Fibroblast of upper back skin (primary cell): ENCODE measurements around the gene SIGLEC12.
A peak's percentile ranks its signal among the peaks of the same experiment; 100 is the strongest.
"Not testable (repeated sequence)": the region's sequence is repeated elsewhere in the genome, so short reads cannot be mapped to it uniquely, and the experiment has no call there.

Experiments
- DNase-seq: peaks from one replicate; pipeline ENCODE4 v3.0.0-alpha.2; 2013

SIGLEC12 gene

DNA sequence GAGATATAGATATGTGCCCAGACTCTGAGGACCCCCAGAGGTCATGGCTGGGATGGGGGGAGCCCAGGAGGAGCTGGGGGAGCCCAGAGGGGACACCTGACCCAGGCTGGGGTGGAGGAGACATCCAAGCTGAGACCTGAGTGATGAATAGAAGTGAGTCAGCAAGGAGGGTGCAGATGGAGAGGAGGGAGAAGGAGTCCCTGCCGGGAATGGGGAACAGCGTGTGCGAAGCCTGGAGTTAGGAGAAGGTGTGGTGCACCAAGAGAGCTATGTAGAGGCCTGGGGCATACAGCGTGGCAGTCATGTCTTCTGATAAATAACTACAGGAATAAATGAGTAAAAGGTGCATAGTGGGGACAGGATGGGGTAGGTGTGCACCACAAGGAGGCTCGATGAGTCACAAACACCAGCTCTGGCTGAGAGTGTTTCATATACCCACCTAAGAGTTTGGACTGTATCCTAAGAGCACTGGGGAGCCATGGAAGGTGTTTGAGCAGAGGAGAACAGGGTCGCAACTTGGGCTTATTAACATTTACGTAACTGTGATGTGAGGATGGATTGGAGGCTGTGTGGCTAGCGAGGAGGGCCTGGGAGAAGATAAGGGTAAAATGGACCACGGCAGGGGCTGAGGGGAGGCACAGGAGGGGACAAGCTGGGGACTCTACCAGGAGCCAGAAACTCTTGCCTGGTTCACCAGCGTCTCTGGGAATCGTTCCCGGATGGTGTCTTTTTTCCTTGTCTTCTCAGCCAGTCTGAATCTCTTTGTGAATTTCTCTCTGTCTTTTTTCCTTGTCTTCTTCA is 21.9 kb downstream of the SIGLEC12 start:
- DNase-seq, result no peak

DNA sequence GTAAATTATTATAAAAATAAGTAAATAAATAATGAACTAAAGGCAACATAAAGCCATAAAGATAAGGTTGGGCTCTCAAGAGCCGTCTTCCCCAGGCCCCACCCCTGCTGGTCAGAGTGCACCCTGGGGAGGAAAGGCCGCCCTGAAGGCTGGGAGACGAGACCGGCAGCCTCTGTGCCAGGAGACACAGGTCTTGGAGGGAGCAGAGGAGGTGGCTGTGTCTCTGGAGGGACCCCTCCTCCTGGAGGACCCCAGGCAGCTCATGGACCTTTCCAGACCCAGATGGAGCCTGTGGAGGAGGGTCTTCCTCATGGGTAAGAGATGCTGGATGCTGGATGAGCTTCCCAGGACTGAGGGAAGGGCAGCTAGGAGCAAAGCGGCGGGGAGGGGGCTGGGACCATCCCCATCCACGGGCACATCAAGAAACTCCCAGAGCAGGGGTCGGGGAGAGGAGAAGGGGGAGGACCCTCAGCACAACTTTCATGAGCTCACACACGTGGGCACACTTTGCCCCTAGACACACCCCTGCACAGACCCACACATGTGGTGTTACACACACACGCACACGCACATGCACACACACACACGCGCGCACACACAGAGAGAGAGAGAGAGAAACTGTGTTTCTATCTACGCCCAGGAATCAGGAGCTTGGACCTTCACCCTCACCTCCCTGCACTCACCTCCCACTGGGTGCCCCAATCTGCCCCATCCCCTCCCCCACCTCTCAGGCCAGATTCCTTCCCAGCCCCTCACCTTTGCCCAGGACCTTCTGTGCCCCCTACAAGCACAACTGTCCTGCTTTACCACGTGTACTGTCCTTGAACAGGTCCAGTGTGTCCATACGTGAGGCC is 23.0 kb downstream of the SIGLEC12 start, which contains the start of gene CEACAM18:
Gene CEACAM18 (plus strand): TSS at position 159 of the 854 bp plus-strand sequence.
- no peak for DNase-seq

DNA sequence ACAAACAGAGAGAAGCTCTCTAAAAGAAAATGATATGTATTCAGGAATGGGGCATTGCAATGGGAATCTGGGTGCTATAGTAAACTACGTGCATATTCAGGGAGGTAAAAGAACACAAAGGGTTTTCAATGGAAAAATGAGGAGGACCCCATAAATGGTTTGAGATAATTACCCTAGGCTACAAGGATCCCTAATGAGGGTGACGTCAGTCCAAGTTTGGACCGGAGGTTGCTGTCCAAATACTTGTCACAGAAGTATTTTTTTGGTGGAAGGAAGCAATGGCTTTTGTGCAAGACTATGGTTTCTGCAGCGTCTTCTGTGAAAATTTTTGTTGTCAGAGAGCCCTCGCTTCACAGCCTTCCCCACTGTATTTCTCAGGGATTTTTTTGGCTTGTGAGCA is 24.3 kb downstream of the SIGLEC12 start:
- no peak for DNase-seq

DNA sequence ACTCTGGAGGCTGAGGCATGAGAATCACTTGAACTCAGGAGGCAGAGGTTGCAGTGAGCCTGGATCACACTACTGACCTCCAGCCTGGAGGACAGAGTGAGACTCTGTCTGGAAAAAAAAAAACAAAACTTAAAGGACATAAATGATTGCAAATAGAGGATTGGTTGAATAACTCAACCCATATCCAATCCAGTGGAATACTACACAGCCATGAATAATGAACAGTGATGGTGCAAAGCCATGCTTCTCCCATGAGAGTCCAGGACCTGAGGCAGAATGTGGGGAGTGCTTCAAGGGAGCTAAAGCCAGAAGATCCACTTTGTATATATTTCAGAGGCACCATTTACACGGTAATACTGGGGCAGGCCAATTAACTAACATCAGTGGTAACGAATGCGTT is 25.4 kb downstream of the SIGLEC12 start:
- DNase-seq, result no peak

DNA sequence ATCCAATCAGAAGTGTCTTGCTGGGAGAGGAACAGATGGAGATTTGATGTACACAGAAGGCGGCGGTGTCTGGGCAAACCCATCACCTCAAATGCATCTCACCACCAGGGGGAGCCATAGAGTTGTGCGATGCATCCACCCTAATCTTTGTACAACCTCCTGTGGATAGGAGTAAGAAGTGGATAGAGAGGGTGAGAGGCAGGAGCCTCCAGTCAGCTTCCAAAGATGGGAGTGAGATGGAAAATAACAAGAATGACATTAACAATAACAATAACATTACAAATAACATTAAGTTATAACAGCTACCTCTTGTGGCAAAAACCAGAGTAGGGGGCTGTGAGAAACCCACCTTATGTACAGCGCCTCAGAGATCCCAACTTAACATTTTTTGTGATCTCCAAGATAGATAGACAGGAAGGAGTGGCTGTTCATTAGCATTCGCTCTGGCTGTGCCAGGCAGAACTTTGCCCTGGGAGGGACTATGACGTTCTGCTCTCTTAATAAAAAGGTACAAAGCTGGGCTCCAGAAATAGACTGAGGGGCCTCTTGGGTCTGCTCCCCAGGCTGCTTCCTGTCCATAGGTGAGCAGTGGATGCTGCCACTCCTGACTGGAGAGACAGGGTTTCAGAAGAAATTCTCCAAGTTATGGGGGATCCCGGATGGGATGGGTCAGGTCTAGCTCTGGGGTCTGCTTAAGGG is 28.4 kb downstream of the SIGLEC12 start:
- peak; percentile 56 for DNase-seq

DNA sequence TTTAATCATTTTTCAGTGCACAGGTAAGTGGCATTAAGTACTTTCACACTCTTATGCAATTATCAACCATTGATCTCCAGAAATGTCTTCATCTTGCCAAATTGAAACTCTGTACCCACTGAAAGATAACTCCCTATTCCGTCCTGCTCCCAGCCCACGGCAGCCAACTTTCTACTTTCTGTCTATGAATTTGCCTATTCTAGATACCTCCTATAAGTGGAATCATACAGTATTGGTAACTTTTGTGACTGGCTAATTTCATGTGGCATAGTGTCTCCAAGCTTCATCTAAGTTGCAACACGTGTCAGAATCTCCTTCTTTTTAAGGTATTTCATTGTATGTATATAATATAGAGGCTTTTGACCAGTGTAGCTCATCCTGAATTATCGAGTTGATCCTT is 29.0 kb downstream of the SIGLEC12 start:
- DNase-seq, result no peak

DNA sequence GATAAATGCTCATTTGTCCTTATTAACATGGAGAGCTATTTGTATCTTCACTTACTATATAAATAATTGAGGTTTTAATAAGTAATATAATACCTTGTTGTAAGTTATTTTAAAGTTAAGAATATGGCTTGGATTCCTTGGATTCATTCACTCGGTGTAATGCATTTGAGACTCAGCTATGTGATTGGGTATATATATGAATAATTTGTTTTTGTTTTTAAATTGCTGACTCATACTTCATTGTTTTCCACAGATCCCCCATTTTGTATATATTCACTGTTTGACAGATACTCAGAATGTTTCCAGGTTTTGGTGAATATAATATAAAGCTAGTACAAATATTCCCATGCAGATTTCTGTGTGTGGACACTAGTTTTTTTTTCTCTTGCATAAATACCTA is 30.1 kb downstream of the SIGLEC12 start:
- no peak for DNase-seq

DNA sequence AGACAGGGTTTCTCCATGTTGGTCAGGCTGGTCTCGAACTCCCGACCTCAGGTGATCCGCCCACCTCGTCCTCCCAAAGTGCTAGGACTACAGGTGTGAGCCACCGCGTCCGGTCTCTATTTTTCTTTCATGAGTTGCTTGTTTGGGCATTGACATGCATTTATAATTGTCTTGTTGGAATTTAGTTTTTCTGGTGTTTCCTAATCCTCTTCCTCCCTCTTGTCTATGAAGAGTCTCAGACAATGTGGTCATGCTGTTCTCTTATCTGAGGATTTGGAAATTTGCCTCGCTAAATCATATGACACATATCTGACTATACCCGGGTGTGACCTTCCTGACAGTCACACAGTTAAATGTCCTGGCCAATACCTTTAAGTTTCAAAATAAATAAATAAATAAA is 30.6 kb downstream of the SIGLEC12 start:
- DNase-seq, result no peak

DNA sequence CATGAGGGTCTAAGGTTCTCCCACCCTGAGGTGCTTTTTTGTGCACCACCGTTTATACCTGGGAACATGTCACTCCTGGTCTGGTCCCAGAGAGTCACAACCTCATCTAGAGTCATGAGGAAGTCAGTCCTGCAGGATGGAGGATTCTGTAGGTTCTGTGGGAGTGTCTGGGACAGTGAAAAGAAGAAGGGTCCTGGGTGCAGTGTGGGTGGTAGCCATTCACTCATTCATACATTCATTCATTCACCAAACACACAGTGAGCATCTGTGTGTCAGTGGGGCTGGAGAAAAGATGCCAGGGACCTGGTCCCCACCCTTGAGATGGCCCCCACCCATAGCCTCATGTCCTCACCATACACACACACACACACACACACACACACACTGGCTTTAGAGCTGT is 32.0 kb downstream of the SIGLEC12 start:
- no peak for DNase-seq

DNA sequence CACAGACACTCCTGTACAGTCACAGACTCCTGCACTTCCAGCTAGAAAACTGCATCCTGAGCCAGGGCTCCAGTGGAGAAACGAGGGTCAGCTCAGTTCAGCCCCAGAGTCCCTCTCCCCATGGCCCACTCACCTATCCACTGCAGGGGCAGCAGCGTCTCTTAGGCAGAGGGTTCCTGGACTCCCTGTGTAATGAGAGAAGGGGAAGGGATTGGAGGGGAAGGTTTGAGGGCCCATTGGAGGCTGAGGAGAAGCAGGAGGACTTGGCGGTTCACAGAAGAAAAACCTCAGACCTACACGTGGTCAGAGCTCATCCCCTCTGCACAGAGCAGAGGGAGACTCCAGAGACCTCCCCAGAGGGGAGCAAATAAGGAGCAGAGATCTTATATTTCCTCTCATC is 32.4 kb downstream of the SIGLEC12 start:
- no peak for DNase-seq

DNA sequence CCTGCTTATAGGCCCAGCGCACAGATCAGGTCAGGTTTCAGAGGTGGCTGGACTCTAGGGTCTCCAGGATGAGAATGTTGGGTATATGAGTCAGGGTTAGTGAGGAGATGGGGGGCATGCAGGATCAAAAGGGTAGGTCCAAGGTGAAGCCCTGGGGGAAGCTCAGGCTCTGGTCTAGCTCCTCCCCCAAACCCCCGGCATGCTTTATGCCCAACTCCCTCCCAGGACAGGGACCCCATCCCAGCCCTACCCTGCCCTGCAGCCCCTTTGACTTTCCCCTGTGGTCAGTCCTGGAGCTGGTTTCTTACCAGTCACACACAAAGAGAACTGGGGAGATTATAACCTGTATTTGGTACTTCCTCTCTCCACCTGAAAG is 33.1 kb downstream of the SIGLEC12 start:
- no peak for DNase-seq

DNA sequence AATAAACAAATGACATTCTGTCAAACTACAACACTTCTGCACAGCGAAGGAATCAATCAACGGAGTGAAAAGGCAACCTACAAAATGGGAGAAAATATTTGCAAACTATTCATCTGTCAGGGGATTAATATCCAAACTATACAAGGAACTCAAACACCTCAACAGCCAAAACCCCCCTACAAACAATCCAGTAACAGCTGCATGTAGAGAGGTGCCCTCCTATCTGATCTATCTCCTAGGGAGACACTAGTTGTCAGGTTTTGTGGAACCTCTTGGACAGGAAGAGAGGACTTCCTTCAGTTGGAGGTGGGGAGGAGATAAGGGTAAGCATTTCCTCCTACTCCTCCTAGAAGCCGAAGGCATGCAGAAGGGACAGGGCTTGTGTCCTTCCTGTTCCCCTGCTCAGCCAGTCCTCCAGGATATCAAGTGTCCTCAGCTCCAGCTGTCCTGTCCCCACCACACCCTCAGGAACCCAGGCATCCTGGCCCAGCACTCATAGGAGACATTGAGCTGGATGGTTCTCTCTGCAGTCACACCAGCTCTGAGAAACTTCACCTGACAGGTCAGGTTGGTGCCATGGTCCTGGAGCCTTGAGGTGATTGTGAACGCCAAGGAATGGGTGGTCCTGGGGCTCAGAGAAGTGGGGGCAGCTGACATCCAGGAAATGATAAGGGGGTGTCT is 33.6 kb downstream of the SIGLEC12 start:
- no peak for DNase-seq

DNA sequence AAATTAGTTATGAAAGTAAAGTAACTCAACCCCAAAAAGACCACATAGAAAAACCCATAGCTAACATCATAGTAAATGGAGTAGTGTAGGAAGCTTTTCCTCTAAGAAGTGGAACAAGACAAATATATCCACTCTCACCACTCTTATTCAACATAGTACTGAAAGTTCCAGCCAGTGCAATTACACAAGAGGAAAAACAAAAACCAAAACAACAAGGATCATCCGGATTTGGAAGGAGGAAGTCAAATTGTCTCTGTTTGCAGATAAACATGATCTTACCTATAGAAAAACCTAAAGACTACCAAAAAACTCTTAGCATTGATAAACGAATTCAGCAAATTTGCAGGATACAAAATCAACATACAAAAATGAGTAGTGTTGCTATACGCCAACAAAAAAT is 34.9 kb downstream of the SIGLEC12 start:
- no peak for DNase-seq

DNA sequence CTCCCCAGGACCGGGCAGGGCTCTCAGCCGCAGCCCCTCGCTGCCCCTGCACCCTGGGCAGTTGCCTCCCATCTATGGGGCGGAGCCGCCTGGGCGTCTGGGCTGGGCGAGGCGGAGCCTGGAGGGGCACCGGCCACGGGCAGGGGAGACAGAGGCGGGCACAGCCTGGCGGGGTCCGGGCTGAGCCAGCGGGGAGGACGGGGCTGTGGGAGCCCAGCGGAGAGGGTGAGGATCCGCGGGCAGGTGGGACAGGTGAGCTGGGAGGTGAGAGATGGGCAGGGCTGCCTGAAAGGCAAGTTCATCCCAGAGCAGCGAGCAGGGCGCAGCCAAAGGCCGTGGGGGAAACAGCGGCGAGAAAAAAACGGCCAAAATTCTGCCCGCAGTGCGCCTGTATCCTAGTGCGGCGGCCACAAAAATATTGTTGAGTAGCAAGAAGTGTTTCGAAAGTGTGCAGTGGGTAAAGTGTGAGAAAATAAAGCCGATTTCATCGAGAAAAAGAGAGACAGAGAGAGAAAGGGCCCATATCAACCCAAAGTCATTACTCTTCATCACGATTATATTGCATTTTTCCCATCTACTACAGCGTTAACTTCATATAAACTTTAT is 37.5 kb downstream of the SIGLEC12 start:
- DNase-seq, result not testable (repeated sequence)

DNA sequence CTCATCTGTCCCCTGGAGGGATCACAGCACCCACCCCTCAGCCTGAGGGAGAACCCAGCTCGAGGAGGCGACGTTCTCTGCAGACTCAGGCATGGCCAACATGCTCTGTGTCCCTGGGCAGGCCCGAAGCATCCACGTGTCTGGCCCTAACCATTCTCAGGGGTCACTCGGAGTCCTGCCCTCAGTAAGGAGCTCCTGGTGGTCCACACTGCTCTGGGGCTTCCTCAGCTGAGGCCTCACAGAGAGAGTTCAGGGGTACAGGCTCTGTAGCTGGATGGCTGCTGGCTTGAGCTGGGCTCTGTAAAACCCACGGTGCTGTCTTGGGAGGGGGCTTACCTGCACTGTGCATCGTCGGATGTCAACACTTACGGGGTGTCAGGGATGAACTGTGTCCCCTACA is 38.9 kb downstream of the SIGLEC12 start:
- DNase-seq, result no peak

DNA sequence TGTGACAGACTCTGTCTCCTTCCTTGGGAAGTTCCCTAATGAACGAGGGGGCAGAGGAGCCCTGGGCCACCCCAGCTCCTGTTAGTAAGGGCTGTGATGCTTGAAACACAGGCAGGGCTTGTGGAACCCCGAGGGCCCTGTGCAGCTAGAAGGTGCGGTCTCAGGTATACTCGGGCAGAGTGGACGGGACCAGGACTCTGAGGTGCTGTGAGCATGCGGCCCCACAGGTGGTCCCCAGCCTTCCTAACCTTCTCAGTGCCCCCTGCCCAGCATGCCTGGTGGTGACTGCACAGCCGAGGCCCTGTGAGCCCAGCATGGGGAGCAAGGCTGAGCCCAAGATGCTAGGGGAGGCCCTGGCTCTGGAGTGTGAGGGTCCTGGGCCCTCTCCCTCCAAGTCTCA is 39.3 kb downstream of the SIGLEC12 start:
- DNase-seq, result no peak

DNA sequence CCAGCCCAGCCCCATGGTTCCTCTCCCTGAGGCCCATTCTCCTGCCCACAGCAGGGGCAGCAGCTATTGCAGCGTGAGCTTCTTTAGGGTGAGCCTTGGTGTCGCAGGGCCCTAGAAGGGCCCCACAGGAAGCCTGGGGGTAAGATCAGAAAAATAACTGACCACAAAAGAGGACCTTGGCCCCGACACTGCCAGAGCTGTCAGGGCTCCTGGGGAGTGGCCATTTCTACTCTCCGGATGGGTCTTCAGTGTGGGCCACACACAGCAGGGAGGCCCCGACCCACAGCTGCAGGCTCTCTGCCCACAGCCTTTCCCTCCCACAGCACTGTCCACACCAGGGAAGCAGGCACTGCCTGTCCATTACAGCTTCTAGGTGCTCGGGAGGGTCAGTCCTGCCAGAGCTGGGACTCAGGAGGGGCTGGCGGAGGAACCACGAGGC is 39.9 kb downstream of the SIGLEC12 start:
- DNase-seq, result no peak

DNA sequence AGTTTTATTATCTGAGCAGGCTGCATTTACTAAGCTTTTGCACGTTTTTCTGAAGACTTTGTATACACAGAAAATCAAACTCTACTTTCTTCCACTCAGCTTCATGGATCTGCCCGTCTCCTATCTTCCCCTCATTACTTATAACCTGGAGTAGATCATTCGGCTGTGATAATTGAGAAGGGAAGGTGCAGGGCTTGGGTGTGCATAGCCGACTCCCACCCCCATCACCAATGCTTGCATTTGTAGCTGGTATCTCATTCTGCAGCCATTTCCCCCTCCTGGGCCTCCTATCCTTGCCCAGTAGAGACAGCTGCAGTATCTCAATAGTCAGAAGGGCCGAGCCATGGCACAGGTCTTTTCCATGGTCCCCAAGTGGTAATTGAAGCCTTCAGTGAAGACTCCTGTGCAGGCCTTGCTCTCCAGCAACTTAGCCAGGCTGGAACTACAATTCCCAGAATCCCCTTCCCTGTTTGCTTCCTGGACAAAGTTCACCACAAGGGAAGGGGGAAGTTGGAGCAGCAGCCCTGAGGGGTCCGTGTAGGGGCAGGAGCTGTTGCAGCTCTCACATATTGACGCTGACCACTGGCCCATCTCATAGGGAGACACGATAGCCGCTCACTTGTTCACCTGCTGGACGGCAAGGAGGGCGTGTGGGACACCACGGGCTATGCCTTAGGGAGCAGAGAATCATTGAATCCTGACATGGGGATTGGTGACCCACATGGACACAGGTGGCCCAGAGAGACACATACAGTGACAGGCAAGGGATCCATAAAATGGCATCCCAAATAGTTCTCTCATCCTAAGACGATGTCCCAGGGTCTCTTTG is 41.2 kb downstream of the SIGLEC12 start:
- no peak for DNase-seq

DNA sequence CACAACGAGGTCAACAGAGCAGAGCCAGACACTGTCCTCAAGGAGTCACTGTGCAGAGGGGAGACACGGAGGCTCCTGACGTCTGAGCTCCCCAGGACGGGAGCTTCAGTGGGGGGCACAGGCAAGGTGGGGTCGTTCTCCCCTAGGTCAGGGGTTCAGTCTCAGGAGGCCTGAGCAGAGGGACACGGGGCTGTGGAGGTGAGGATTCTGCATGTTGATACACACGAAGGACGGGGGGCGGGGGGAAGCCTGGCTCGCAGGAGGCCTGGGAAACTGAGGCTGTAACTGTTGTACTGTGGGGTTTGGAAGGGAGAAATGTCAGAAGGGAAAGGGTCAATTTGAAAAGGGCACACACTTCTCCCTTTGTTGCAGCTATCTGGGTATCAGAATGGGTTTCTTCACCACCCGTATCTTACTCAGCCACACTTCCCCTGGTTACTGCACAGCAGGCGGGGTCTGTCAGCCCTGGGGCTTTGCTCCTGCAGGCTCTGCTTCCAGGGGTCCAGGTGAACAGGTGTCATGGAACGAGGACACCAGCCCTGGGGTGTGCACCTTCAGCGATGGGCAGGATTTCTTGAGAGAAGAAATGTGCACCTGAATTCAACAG is 42.6 kb downstream of the SIGLEC12 start:
- DNase-seq, result no peak

DNA sequence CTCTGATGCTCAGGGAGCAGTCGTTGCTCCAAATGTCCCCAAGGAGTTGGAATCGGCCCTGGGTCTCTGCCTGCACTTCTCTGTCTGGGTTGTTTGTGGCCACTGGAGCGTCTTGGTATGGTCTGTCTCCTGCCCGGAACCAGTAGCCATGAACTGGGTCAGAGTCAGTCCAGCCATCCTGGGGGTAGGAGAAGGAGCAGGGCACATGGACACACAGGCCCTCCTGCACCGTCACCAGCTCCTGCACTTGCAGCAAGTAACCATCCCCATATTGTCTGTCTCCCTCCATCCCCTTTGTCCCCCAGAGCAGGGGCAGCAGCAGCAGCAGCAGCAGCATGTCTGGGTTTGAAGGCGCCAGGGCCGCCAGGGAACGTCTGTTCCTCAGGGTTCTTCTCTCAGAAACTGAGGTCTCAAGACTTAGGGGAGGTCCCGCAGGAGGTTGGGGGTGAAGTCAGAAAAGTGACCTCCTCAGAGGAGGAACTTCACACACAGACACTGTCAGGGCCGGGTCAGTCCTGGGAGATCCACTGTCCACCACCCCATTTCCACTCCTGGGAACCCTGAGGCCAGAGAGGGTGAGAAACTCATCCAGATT is 43.5 kb downstream of the SIGLEC12 start, which contains the start of gene SIGLEC8:
Gene SIGLEC8 (minus strand): TSS at position 404 of the 595 bp plus-strand sequence. CDS start 67 bp downstream, at position 337.
- no peak for DNase-seq
